ENCODE results near the gene TPP2. TPM values are rescaled to one million over a fixed set of nuclear protein-coding genes. Genes with fewer than 3 reads are reported as not detected.

The TPP2 gene
- total and polyA plus RNA-seq, 8 donors, result 43.6 to 77.2 (median 70.2) TPM

- intact Hi-C loops (cut with DNase I), result no loop called here
Observed at GRCh38 chr13:102692491-102692826, 95.7 kb downstream of the TPP2 start.

GRCh38 chr13:102693250-102693649 is 96.5 kb downstream of the TPP2 start:
- no peaks in the 10 kb centered on the region for H3K9me3 ChIP-seq
- H3K4me3 ChIP-seq, result no peak overlapping the region
- ATAC-seq, result no peak
- H3K27ac ChIP-seq, result no peak overlapping the region
- no peak for DNase-seq
- intact Hi-C loops (cut with DNase I), result no loop called here
- H3K4me1 ChIP-seq, result no peaks in the 10 kb centered on the region
- no peak for TF ChIP-seq CTCF (IDR thresholded peaks at IDR 0.05)
- peaks cover 0 to 38% of the 10 kb centered on the region in 2 donors for H3K27me3 ChIP-seq
- H3K36me3 ChIP-seq, result no peaks in the 10 kb centered on the region

More at GRCh38 chr13:102692491-102692826, 95.7 kb downstream of the TPP2 start:
- DNase-seq (no peak), ATAC-seq (no peak)
- no peak overlapping the region for H3K4me3 ChIP-seq
- peaks cover 0 to 38% of the 10 kb centered on the region in 2 donors for H3K27me3 ChIP-seq
- no peak overlapping the region for H3K27ac ChIP-seq
- no peaks in the 10 kb centered on the region for H3K9me3 ChIP-seq
- no peaks in the 10 kb centered on the region for H3K4me1 ChIP-seq
- no peaks in the 10 kb centered on the region for H3K36me3 ChIP-seq
- no peak for TF ChIP-seq CTCF (IDR thresholded peaks at IDR 0.05)

- ATAC-seq, result no peak
- Histone ChIP-seq H3K4me1 (no peaks in the 10 kb centered on the region), H3K36me3 (no peaks in the 10 kb centered on the region), H3K27me3 (peaks cover 0 to 34% of the 10 kb centered on the region in 2 donors), H3K9me3 (no peaks in the 10 kb centered on the region), H3K4me3 (no peak overlapping the region), H3K27ac (no peak overlapping the region)
- no peak for DNase-seq
- TF ChIP-seq CTCF (IDR thresholded peaks at IDR 0.05), result no peak
- intact Hi-C loops (cut with DNase I), result no loop called here
Observed at GRCh38 chr13:102693776-102694175, 97.0 kb downstream of the TPP2 start.

GRCh38 chr13:102694937-102695336 is 98.2 kb downstream of the TPP2 start, which contains the start of gene METTL21C:
TSS of gene METTL21C (minus strand) at chr13:102695044. CDS start at chr13:102694498, 546 bp downstream.
- peaks cover 0 to 23% of the 10 kb centered on the region in 2 donors for H3K27me3 ChIP-seq
- no peak for TF ChIP-seq CTCF (IDR thresholded peaks at IDR 0.05)
- ATAC-seq (no peak), DNase-seq (no peak)
- H3K9me3 ChIP-seq, result no peaks in the 10 kb centered on the region
- intact Hi-C loops (cut with DNase I), result no loop called here
- no peak within 1 kb of the TSS for H3K27ac ChIP-seq
- no peaks in the 10 kb centered on the region for H3K4me1 ChIP-seq
- H3K4me3 ChIP-seq, result no peak within 1 kb of the TSS
- H3K36me3 ChIP-seq, result no peaks in the 10 kb centered on the region

GRCh38 chr13:102696465-102696864 is 99.7 kb downstream of the TPP2 start:
- intact Hi-C loops (cut with DNase I), result no loop called here
- TF ChIP-seq CTCF (IDR thresholded peaks at IDR 0.05), result no peak
- no peak for DNase-seq
- Histone ChIP-seq H3K4me3 (no peak overlapping the region), H3K4me1 (no peaks in the 10 kb centered on the region), H3K27ac (no peak overlapping the region), H3K36me3 (no peaks in the 10 kb centered on the region), H3K9me3 (no peaks in the 10 kb centered on the region), H3K27me3 (peaks cover 0 to 14% of the 10 kb centered on the region in 2 donors)
- no peak for ATAC-seq
